GM20000 (cell line): ENCODE measurements around the gene MASP1.

ENCODE experiments used
- DNase-seq: peaks from one replicate; pipeline ENCODE4 v3.0.0; 2012; ENCODE audit warnings: low spot score
- CTCF ChIP-seq: IDR thresholded peaks from 2 replicates; pipeline ENCODE4 v1.5.1; 2012; ENCODE audit warnings: mild to moderate bottlenecking, control low read depth; ENCODE audit errors: extremely low read depth, missing control alignments

MASP1 gene

GRCh38 chr3:187274977-187275338 lies 16.6 kb downstream of the MASP1 start:
- TF ChIP-seq CTCF: no peak
- no peak for DNase-seq

GRCh38 chr3:187274315-187274976 lies 17.1 kb downstream of the MASP1 start:
- TF ChIP-seq CTCF: no peak
- DNase-seq: no peak

- no peak for TF ChIP-seq CTCF
- DNase-seq: no peak
These were observed 20.0 kb downstream of the MASP1 start for GRCh38 chr3:187271582-187271981.

- DNase-seq: no peak
- TF ChIP-seq CTCF: no peak
These were observed 22.1 kb downstream of the MASP1 start for GRCh38 chr3:187269486-187269885.

- TF ChIP-seq CTCF: no peak
- DNase-seq: no peak
These were observed 24.2 kb downstream of the MASP1 start for GRCh38 chr3:187267306-187267705.

GRCh38 chr3:187266691-187267090 lies 24.8 kb downstream of the MASP1 start:
- DNase-seq: no peak
- no peak for TF ChIP-seq CTCF

- TF ChIP-seq CTCF: no peak
- no peak for DNase-seq
These were observed 26.0 kb downstream of the MASP1 start for GRCh38 chr3:187265461-187265955.
